HFFc6 (cell line): ENCODE measurements around the gene CDH18. TPM values are rescaled to one million over a fixed set of nuclear protein-coding genes. Genes with fewer than 3 reads are reported as not detected.
"Not testable (repeated sequence)": the region's sequence is repeated elsewhere in the genome, so short reads cannot be mapped to it uniquely, and the experiment has no call there.

Source experiments
- DNase-seq: peaks from one replicate; pipeline ENCODE4 v3.0.0-alpha.2; 2018
- H3K27ac Mint-ChIP-seq: 2 replicates; pipeline ENCODE4 v1.8.0; 2020; ENCODE audit warnings: mild to moderate bottlenecking, mixed read lengths
- H3K27me3 Mint-ChIP-seq: 2 replicates; pipeline ENCODE4 v1.8.0; 2021; ENCODE audit warnings: mild to moderate bottlenecking, moderate library complexity, mixed read lengths; ENCODE audit not compliant: insufficient read depth
- H3K36me3 Mint-ChIP-seq: 2 replicates; pipeline ENCODE4 v1.8.0; 2021; ENCODE audit warnings: low read depth, mixed read lengths
- H3K4me1 Mint-ChIP-seq: 2 replicates; pipeline ENCODE4 v1.8.0; 2020; ENCODE audit warnings: low read depth, mixed read lengths
- H3K4me3 Mint-ChIP-seq: 2 replicates; pipeline ENCODE4 v1.8.0; 2020; ENCODE audit warnings: mild to moderate bottlenecking, moderate library complexity, mixed read lengths
- H3K9me3 Mint-ChIP-seq: 2 replicates; pipeline ENCODE4 v1.8.0; 2020; ENCODE audit warnings: mild to moderate bottlenecking, mixed read lengths
- total RNA-seq, 6 experiments: library from RNA; stranded (reverse); fragmentation: NEBNext Ultra II Directional; extraction: Animal tissue kit (Norgen Biotek cat#: 25700); gene quantifications; 2 replicates in 1 of 6; 3 replicates in 5 of 6; pipeline ENCODE4 v1.2.3, GENCODE V29; 2021
- TF ChIP-seq, protein P1 (sequence below): fragments of 200-600 bp; sonication (generic); IDR thresholded peaks from 2 replicates; pipeline ENCODE4 v1.5.0; 2021; ENCODE audit warnings: antibody characterized with exemption, mild to moderate bottlenecking

CDH18 gene
- total RNA-seq, 6 experiments from 2014 or later, result 0.38 to 0.72 (median 0.58) TPM; not detected in 1

DNA sequence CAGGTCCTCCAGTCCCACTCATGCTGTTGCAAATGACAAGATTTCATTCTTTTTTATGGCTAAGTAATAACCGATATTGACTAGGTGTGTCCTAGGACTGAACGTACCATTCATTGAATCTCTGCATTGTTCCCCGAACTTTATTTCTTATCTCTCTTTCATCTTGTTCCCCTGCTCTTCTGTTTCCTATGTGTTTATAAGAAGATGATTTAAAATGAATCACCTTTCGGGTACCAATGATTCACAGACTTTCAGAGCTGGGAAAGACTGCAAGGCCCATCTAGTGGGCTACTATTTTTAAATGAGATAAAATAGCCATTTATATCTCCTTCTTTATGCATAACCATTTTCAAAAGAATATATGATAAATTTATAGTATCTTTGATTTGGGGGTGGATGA lies 133.0 kb downstream of the CDH18 start:
- H3K27me3 Mint-ChIP-seq, result no peaks in the 10 kb centered on the region
- TF ChIP-seq, protein P1, sequence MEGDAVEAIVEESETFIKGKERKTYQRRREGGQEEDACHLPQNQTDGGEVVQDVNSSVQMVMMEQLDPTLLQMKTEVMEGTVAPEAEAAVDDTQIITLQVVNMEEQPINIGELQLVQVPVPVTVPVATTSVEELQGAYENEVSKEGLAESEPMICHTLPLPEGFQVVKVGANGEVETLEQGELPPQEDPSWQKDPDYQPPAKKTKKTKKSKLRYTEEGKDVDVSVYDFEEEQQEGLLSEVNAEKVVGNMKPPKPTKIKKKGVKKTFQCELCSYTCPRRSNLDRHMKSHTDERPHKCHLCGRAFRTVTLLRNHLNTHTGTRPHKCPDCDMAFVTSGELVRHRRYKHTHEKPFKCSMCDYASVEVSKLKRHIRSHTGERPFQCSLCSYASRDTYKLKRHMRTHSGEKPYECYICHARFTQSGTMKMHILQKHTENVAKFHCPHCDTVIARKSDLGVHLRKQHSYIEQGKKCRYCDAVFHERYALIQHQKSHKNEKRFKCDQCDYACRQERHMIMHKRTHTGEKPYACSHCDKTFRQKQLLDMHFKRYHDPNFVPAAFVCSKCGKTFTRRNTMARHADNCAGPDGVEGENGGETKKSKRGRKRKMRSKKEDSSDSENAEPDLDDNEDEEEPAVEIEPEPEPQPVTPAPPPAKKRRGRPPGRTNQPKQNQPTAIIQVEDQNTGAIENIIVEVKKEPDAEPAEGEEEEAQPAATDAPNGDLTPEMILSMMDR, result no peak
- DNase-seq, result peak; percentile 62
- H3K9me3 Mint-ChIP-seq, result no peaks in the 10 kb centered on the region
- H3K4me1 Mint-ChIP-seq, result peaks cover 49% of the 10 kb centered on the region
- H3K27ac Mint-ChIP-seq, result peak overlapping the region; percentile 58
- H3K36me3 Mint-ChIP-seq, result no peaks in the 10 kb centered on the region
- peak overlapping the region; percentile 77 for H3K4me3 Mint-ChIP-seq

DNA sequence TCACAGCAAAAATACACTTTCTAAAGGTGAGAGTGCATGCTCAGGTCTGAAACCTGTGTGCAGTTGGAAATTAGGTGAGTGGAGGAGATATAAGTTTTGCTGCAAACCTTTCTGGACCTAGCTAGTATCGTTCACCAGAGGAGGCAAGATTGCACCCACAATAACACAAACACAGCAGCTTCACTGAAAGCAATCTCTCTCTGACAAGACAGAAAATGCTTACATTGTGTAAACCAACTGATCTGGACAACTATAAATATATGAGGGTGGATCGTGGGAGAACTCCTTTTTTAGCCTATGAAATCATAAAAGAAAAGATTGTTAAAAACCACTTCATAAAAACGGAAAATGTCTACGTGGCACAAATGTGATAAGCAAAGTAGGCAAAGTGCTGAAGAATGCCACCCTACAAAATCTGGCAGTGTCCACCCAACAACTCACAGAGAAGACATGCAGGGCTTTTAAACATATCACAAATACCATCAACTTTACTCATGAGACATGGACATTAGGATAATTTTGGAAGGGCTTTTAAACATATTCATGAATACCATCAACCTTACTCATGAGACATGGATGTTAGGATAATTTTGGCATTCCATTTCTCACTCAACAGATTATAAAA lies 134.3 kb downstream of the CDH18 start:
- Mint-ChIP-seq H3K27ac (peak overlapping the region; percentile 90), H3K4me3 (peak overlapping the region; percentile 69), H3K9me3 (no peaks in the 10 kb centered on the region), H3K4me1 (peaks cover 49% of the 10 kb centered on the region), H3K36me3 (no peaks in the 10 kb centered on the region), H3K27me3 (no peaks in the 10 kb centered on the region)
- DNase-seq, result peak; percentile 79
- TF ChIP-seq, protein P1, result no peak

DNA sequence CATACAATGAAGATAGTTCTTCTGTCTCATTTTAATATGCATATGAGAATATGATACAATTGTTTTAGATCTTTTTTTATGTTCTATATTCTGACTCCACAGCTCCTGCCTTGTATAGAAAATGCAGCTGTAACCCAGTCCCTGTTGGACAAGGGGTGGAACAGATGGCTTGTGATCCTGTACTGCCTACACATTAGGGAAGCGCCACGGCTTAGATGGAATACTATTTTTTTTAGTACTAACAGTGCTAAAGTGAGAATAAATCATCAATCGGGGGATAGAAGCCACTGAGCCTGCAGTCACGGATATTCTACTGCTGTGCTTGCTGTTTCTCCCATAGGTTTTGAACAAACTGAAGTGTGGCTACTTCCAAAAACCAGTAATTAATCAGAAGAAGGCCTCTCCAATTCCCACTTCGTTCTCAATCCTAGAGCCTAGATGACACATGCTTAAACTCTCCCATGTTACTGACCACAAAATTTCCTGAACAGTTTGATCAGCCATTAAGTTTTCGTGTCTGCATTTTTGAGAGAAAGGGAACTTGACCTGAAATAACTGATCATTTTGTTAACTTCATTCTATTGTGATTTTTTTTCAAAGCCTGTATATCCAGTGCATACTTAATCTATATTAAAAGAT lies 150.3 kb downstream of the CDH18 start:
- no peak overlapping the region for H3K4me3 Mint-ChIP-seq
- H3K9me3 Mint-ChIP-seq, result peaks cover 10% of the 10 kb centered on the region
- H3K4me1 Mint-ChIP-seq, result peaks cover 22% of the 10 kb centered on the region
- no peaks in the 10 kb centered on the region; the same call in 1 of the 2 replicates for H3K27me3 Mint-ChIP-seq
- H3K27ac Mint-ChIP-seq, result no peak overlapping the region
- DNase-seq, result peak; percentile 37
- H3K36me3 Mint-ChIP-seq, result peaks cover 13% of the 10 kb centered on the region
- TF ChIP-seq, protein P1, result no peak

DNA sequence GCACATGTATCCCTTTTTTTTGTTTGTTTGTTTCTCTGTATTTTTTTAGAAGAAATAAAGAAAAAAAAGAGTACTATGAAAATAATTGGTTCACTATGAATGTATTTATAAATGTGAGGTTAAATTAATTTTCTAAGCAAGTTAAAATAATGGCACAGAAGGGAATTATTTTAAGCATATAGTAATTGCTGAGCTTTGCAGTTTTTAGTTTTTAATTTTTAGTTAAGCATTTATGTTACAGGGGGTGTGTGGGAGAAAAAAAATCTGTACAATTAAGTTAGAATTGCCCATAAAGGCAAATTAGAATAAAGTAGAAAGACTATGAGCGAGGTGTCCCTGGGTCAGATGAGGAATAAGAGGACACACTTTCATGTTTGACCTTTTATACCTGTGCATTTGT lies 152.6 kb downstream of the CDH18 start:
- Mint-ChIP-seq H3K9me3 (peaks cover 10% of the 10 kb centered on the region), H3K27me3 (no peaks in the 10 kb centered on the region; the same call in 1 of the 2 replicates), H3K27ac (no peak overlapping the region), H3K36me3 (peaks cover 8% of the 10 kb centered on the region), H3K4me1 (peaks cover 22% of the 10 kb centered on the region), H3K4me3 (no peak overlapping the region)
- DNase-seq, result no peak
- TF ChIP-seq, protein P1, result no peak

DNA sequence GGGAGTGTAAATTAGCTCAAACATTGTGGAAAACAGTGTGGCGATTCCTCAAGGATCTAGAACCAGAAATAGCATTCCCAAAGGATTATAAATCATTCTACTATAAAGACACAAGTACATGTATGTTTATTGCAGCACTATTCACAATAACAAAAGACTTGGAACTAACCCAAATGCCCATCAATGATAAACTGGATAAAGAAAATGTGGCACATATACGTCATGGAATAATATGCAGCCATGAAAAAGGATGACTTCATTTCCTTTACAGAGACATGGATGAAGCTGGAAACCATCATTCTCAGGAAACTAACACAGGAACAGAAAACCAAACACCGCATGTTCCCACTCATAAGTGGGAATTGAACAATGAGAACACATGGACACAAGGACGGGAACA lies 175.3 kb downstream of the CDH18 start:
- not testable (repeated sequence) for H3K4me1 Mint-ChIP-seq, H3K4me3 Mint-ChIP-seq, H3K9me3 Mint-ChIP-seq, H3K27me3 Mint-ChIP-seq, H3K27ac Mint-ChIP-seq, DNase-seq, H3K36me3 Mint-ChIP-seq

DNA sequence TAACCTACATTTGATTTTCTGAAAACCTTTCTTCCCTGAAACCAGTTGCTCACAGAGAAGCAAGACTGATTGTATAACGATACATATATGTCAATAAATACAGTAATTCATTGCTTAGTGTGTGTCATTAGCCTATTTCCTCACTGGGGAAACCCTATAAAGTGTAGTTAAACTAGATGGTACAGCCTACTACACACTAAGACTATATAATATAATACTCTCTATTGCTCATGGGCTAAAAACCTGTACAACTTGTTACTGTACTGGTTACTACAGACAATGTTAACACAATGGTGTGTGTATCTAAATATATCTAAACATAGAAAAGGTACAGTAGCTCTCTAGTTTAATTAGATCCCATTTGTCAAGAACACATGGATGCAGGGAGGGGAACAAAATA lies 181.2 kb downstream of the CDH18 start:
- Mint-ChIP-seq H3K27ac (no peak overlapping the region), H3K4me1 (no peaks in the 10 kb centered on the region; the same call in 1 of the 2 replicates), H3K27me3 (no peaks in the 10 kb centered on the region), H3K9me3 (no peaks in the 10 kb centered on the region), H3K4me3 (no peak overlapping the region), H3K36me3 (no peaks in the 10 kb centered on the region)
- DNase-seq, result no peak
- TF ChIP-seq, protein P1, result no peak
